ENCODE data around the gene SLC30A1. TPM values are rescaled to one million over a fixed set of nuclear protein-coding genes. Genes with fewer than 3 reads are reported as not detected.
A peak's percentile ranks its signal among the peaks of the same experiment; 100 is the strongest.

The SLC30A1 gene
- total and polyA plus RNA-seq, 2 of the 13 experiments (the other 11 are each of a cell fraction or from before 2014, with no cell fraction given), result 5.9 to 24.4 TPM

- TF ChIP-seq MNT (IDR thresholded peaks at IDR 0.05) (no peak), ZKSCAN8 (CRISPR knock-in tag; IDR thresholded peaks at IDR 0.05; ENCODE audit: borderline replicate concordance) (no peak), ZNF777 (CRISPR knock-in tag; IDR thresholded peaks at IDR 0.05) (peak; percentile 54; the same call in 1 of the 2 replicates), ZNF788 (CRISPR knock-in tag; IDR thresholded peaks at IDR 0.05; ENCODE audit: borderline replicate concordance) (peak; percentile 73; the same call in 1 of the 2 replicates), SMAD9 (CRISPR knock-in tag; IDR thresholded peaks at IDR 0.05) (no peak), PAX8 (CRISPR knock-in tag; IDR thresholded peaks at IDR 0.05; ENCODE audit: borderline replicate concordance) (no peak), NCOA2 (CRISPR knock-in tag; IDR thresholded peaks at IDR 0.05) (no peak; the same call in 1 of the 2 replicates), ZNF780A (CRISPR knock-in tag; IDR thresholded peaks at IDR 0.05) (no peak), SP140L (CRISPR knock-in tag; IDR thresholded peaks at IDR 0.05; ENCODE audit: borderline replicate concordance) (no peak), ZMYM4 (CRISPR knock-in tag; IDR thresholded peaks at IDR 0.05) (peak; percentile 59; the same call in 1 of the 2 replicates), RFXANK (CRISPR knock-in tag; IDR thresholded peaks at IDR 0.05) (no peak), E2F5 (CRISPR knock-in tag; conservative IDR thresholded peaks at IDR 0.05) (no peak), NR0B2 (CRISPR knock-in tag; IDR thresholded peaks at IDR 0.05) (no peak; the same call in none of the 2 replicates), ZNF441 (CRISPR knock-in tag; IDR thresholded peaks at IDR 0.05; ENCODE audit: borderline replicate concordance) (0 out of 2 replicates have a peak, but pooled peaks have one; percentile 50), FOXM1 (CRISPR knock-in tag; IDR thresholded peaks at IDR 0.05) (no peak), BHLHE40 (IDR thresholded peaks at IDR 0.05; ENCODE audit: low read length) (no peak), KDM4B (CRISPR knock-in tag; IDR thresholded peaks at IDR 0.05) (no peak), ZFX (CRISPR knock-in tag; IDR thresholded peaks at IDR 0.05; ENCODE audit: low read depth) (peak; percentile 67), ZNF7 (CRISPR knock-in tag; IDR thresholded peaks at IDR 0.05) (no peak), KMT2A (CRISPR knock-in tag; IDR thresholded peaks at IDR 0.05) (peak; percentile 72), LBX2 (CRISPR knock-in tag; IDR thresholded peaks at IDR 0.05; ENCODE audit: borderline replicate concordance) (0 out of 2 replicates have a peak, but pooled peaks have one; percentile 21), IKZF1 (IDR thresholded peaks at IDR 0.05) (no peak), PRPF4 (IDR thresholded peaks at IDR 0.05; ENCODE audit: low read depth, low read length, poor library complexity, severe bottlenecking) (no peak), TCF7 (IDR thresholded peaks at IDR 0.05; ENCODE audit: low read depth) (no peak), ZBTB44 (CRISPR knock-in tag; IDR thresholded peaks at IDR 0.05) (no peak), CENPBD1 (CRISPR knock-in tag; IDR thresholded peaks at IDR 0.05; ENCODE audit: borderline replicate concordance, low read depth) (no peak)
Measured at GRCh38 chr1:211577819-211578639, 932 bp downstream of the SLC30A1 start (continued).

Data from HepG2 (cell line).